Omental fat pad (tissue), 4 donors: Measurements from ENCODE around the gene BTBD10. TPM values are rescaled to one million over a fixed set of nuclear protein-coding genes. Genes with fewer than 3 reads are reported as not detected.
A peak's percentile ranks its signal among the peaks of the same experiment; 100 is the strongest.

Experiments used
- ATAC-seq: fragments of 150-250 bp; one replicate; pipeline ENCODE4 v1.9.1; 2016; ENCODE audit warnings: mild to moderate bottlenecking, moderate library complexity; ENCODE audit not compliant: low FRiP score
- DNase-seq: peaks from one replicate; pipeline ENCODE4 v3.0.0-alpha.2; 2019; ENCODE audit warnings: low spot score
- CTCF ChIP-seq, 3 donors: fragments of 450-650 bp; IDR thresholded peaks; one replicate each; pipeline ENCODE4 v1.5.1; 2016 to 2017; ENCODE audit warnings: antibody characterized with exemption in 3 of 3, mild to moderate bottlenecking in 3 of 3, moderate library complexity in 2 of 3
- total RNA-seq, 4 donors: library from RNA; depleted of rRNA; stranded (reverse); fragments of >200 nt; gene quantifications; one replicate each; pipeline ENCODE4 v1.1.0, GENCODE V29; 2016

BTBD10 gene
- total RNA-seq, 4 donors from 2014 or later: 21.1 to 38.9 (median 24.2) TPM

- no peak for TF ChIP-seq CTCF (IDR thresholded peaks at IDR 0.05)
- ATAC-seq (no peak), DNase-seq (no peak)
These were observed 120.0 kb downstream of the BTBD10 start for GRCh38 chr11:13343067-13343466.

GRCh38 chr11:13341026-13341425 lies 122.0 kb downstream of the BTBD10 start:
- DNase-seq: no peak
- no peak for TF ChIP-seq CTCF (IDR thresholded peaks at IDR 0.05)
- no peak for ATAC-seq

- ATAC-seq (peak; percentile 76), DNase-seq (no peak)
- no peak for TF ChIP-seq CTCF (IDR thresholded peaks at IDR 0.05)
These were observed 123.5 kb downstream of the BTBD10 start for GRCh38 chr11:13339195-13340153.

GRCh38 chr11:13338427-13339069 lies 124.5 kb downstream of the BTBD10 start:
- ATAC-seq (peak; percentile 66), DNase-seq (no peak)
- TF ChIP-seq CTCF (IDR thresholded peaks at IDR 0.05): no peak

- no peak for ATAC-seq
- no peak for DNase-seq
- no peak for TF ChIP-seq CTCF (IDR thresholded peaks at IDR 0.05)
These were observed 125.0 kb downstream of the BTBD10 start for GRCh38 chr11:13338019-13338426.

Other genes with a start within 250 kb of the BTBD10 start
- gene BMAL1, start 185.4 kb downstream of the BTBD10 start, total RNA-seq: 10 to 100 TPM; 52.5 to 60.5 (median 53.9) TPM
- gene PTH, start 32.8 kb upstream of the BTBD10 start, total RNA-seq: not detected
- gene FAR1, start 205.4 kb upstream of the BTBD10 start, total RNA-seq: 10 to 100 TPM; 35.4 to 56.8 (median 45.4) TPM